Activated naive CD4-positive, alpha-beta T cell treated with anti-CD3 and anti-CD28 coated beads, Interleukin-2, amount 50 U/mL, for 24 hours (primary cell): ENCODE results near the gene SMPD3.

Experiments used
- H3K27ac Mint-ChIP-seq: one replicate; pipeline ENCODE4 v1.8.0; 2021; ENCODE audit warnings: mild to moderate bottlenecking, mixed read lengths
- H3K27me3 Mint-ChIP-seq: one replicate; pipeline ENCODE4 v1.8.0; 2021; ENCODE audit warnings: mixed read lengths
- H3K36me3 Mint-ChIP-seq: one replicate; pipeline ENCODE4 v1.8.0; 2021; ENCODE audit warnings: mixed read lengths
- H3K4me1 Mint-ChIP-seq: one replicate; pipeline ENCODE4 v1.8.0; 2021; ENCODE audit warnings: mixed read lengths
- H3K4me3 Mint-ChIP-seq: one replicate; pipeline ENCODE4 v1.8.0; 2021; ENCODE audit warnings: mild to moderate bottlenecking, mixed read lengths
- H3K9me3 Mint-ChIP-seq: one replicate; pipeline ENCODE4 v1.8.0; 2021; ENCODE audit warnings: mixed read lengths

SMPD3 gene

DNA sequence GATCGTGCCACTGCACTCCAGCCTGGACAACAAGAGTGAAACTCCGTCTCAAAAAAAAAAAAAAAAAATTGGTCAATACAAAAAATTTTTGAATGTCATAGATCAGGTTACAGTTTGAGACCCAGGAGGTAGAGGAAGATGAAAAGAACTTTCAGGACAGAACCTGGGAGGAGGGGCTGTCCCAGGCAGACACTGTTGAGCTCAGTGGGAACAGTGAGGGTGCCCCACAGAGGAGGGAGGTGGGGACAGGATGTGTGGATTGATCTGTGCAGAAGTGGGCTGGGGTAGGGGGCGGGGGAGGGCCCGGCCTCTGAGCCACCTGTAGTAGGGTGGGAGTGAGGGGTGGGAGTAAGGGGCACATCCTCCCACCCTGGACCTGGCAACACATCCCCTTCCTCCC, 79.1 kb downstream of the SMPD3 start:
- H3K4me3 Mint-ChIP-seq, result peak overlapping the region; percentile 54
- H3K27me3 Mint-ChIP-seq, result no peaks in the 10 kb centered on the region
- H3K27ac Mint-ChIP-seq, result no peak overlapping the region
- H3K9me3 Mint-ChIP-seq, result no peaks in the 10 kb centered on the region
- peaks cover 40% of the 10 kb centered on the region for H3K4me1 Mint-ChIP-seq
- no peaks in the 10 kb centered on the region for H3K36me3 Mint-ChIP-seq

DNA sequence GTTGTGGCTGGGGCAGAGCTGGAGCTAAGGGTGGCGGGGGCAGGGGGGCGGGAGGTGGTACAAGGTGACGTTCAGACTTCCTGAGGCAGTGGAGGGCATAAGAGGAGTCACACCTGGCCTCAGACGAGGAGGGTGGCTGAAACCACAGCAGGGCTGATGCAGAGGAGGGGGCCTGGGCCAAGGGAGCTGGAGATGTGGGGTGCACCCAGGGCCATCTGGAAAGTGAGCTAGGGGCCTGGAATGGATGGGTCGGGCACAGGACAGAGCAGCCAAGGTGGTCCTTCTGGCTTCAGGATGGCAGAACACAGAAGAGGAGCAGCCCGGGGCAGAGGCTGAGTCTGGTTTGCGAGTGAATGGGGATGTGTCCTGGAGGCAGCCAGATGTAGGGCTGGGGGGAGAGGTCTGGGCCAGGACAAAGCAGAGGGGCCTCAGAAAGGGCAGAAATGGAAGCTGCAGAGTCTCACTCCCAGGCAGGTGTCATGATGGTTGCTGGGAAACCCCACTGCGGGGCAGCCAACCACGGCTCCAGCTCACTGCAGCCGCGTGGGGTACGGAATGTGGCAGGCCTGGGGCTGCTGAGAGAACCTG, 79.9 kb downstream of the SMPD3 start:
- no peaks in the 10 kb centered on the region for H3K9me3 Mint-ChIP-seq
- no peaks in the 10 kb centered on the region for H3K27me3 Mint-ChIP-seq
- H3K36me3 Mint-ChIP-seq, result no peaks in the 10 kb centered on the region
- H3K4me1 Mint-ChIP-seq, result peaks cover 40% of the 10 kb centered on the region
- H3K27ac Mint-ChIP-seq, result peak overlapping the region; percentile 74
- H3K4me3 Mint-ChIP-seq, result no peak overlapping the region

DNA sequence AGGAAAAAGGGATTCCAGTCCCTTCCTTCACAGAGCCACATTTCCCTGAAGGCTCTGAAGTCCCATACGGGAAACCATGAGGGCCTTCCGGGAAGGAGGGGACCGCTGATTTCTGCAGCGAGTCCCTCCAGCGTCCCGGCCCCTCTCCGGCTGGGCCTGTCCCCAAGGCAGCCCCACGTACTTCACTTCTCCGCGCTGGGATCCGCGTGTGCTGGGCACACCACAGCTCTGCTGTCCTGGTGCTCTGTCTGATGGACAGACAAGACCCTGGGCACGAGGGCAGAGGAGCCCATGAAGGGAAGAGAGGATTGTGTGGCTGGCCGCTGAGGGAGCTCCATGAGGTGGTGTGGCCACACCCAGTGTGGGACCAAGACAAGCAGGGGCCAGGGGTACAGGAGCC, 80.4 kb downstream of the SMPD3 start:
- Mint-ChIP-seq H3K36me3 (no peaks in the 10 kb centered on the region), H3K9me3 (no peaks in the 10 kb centered on the region), H3K27ac (no peak overlapping the region), H3K27me3 (no peaks in the 10 kb centered on the region), H3K4me1 (peaks cover 40% of the 10 kb centered on the region), H3K4me3 (no peak overlapping the region)

DNA sequence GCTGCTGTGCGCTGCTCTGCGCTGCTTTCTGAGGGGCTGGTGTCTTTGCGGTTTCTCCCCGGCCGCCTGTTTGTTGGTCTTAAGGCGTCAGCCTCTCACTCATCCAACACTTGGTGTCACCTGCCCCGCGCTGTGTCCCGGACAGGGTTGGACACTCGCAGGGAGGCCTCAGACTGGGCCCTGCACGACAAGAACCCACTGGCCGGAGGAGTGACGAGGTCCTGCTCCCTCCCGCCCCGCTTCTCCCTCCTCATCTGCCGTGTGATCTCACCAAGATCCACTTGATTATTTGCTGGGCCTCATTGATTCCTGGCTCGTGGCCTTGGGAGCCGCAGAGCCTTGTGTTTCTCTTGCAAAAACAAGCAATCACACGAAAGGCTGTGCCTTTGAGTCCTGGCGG, 80.9 kb downstream of the SMPD3 start:
- Mint-ChIP-seq H3K9me3 (no peaks in the 10 kb centered on the region), H3K27ac (no peak overlapping the region), H3K4me1 (peaks cover 40% of the 10 kb centered on the region), H3K4me3 (no peak overlapping the region), H3K36me3 (no peaks in the 10 kb centered on the region), H3K27me3 (no peaks in the 10 kb centered on the region)

DNA sequence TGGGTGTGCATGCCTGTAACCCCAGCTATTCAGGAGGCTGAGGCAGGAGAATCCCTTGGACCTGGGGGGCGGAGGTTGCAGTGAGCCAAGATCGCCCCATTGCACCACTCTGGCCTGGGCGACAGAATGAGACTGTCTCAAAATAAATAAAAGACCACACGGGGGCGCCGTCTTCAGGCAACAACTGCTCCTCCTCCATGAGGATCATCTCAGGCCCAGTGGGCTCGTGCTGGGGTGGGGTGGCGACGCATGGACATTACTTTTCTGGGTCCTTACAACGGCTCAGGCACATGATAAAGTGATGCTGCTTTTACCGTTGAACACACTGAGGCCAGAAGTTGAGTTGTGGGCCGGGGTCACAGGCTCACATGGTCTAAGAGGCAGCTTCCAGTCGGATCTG, 81.3 kb downstream of the SMPD3 start:
- Mint-ChIP-seq H3K9me3 (no peaks in the 10 kb centered on the region), H3K36me3 (no peaks in the 10 kb centered on the region), H3K4me3 (no peak overlapping the region), H3K27ac (no peak overlapping the region), H3K27me3 (no peaks in the 10 kb centered on the region), H3K4me1 (peaks cover 40% of the 10 kb centered on the region)

DNA sequence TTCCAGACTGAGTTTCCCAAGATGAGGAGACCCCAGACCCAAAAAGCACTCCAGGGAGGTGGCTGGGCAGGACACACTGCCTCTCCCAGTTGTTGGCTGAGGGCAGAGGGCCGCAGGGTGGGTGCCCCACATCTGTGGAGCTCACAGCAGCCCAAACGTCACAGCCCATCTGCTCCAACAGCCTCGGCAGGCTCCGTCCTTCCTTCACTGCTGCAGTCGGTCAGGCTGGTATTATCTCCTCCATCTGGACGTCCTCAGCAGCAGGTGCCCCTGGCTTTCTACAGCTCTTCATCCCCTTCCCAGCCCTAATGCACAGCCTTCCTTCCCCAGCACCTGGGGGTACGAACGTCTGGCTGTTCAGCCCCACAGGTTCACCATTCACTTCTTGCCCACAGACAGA, 82.2 kb downstream of the SMPD3 start:
- Mint-ChIP-seq H3K27me3 (no peaks in the 10 kb centered on the region), H3K4me3 (no peak overlapping the region), H3K4me1 (peaks cover 40% of the 10 kb centered on the region), H3K36me3 (no peaks in the 10 kb centered on the region), H3K27ac (no peak overlapping the region), H3K9me3 (no peaks in the 10 kb centered on the region)

DNA sequence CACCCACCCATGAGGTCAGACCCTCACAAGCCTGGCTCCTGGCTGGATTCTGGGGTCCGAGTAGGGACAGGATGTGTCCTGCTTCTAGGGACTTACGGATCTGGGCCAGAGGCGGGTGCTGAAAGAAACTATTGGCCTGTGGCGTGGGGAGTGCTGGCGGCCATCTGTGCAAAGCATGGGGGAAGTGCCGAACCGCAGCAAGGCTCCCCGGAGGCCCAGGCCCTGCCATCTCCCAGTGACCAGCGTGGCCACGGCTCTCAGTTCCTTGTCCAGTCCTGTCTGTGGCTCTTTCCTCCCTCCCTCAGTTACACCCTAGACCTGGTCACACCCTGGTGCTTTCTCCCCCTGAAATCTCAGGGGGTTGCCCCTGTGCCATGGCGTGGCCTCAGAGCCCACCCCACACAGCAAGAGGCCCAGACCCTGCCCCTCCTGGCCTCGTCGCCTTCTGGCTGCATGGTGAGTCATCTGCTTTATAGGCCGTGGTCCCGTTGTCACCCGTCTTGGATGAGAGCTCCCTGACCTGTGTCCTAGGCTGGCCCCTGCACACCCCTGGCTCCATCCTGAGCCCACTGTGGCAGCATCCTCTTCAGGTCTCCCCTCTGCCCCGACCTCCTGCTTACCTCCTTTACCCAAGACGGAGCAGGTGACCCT, 83.0 kb downstream of the SMPD3 start:
- H3K27me3 Mint-ChIP-seq, result no peaks in the 10 kb centered on the region
- no peaks in the 10 kb centered on the region for H3K9me3 Mint-ChIP-seq
- no peaks in the 10 kb centered on the region for H3K36me3 Mint-ChIP-seq
- H3K27ac Mint-ChIP-seq, result no peak overlapping the region
- H3K4me3 Mint-ChIP-seq, result no peak overlapping the region
- peaks cover 34% of the 10 kb centered on the region for H3K4me1 Mint-ChIP-seq

DNA sequence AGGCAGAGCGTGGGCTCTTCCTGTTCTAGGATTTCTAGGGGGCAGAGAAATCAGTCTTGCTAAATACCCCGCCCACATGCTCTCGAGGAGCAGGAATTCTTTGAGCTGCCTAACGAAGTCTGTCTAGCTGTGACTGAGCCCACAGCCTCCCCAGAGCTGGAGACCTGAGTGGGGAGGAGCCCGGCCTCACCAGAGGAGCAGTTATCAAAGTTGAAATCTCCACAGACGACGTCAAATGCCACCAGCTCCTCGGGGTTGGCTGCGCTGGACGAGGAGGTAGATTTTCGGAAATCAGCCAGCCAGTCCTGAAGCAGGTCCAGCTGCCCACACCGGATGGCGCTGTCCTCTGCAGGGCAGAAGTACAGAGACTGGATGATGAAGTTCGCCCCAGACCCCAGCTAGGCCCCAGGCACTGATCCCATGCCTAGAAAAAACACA, 83.7 kb downstream of the SMPD3 start:
- no peaks in the 10 kb centered on the region for H3K36me3 Mint-ChIP-seq
- peaks cover 27% of the 10 kb centered on the region for H3K4me1 Mint-ChIP-seq
- H3K27me3 Mint-ChIP-seq, result no peaks in the 10 kb centered on the region

DNA sequence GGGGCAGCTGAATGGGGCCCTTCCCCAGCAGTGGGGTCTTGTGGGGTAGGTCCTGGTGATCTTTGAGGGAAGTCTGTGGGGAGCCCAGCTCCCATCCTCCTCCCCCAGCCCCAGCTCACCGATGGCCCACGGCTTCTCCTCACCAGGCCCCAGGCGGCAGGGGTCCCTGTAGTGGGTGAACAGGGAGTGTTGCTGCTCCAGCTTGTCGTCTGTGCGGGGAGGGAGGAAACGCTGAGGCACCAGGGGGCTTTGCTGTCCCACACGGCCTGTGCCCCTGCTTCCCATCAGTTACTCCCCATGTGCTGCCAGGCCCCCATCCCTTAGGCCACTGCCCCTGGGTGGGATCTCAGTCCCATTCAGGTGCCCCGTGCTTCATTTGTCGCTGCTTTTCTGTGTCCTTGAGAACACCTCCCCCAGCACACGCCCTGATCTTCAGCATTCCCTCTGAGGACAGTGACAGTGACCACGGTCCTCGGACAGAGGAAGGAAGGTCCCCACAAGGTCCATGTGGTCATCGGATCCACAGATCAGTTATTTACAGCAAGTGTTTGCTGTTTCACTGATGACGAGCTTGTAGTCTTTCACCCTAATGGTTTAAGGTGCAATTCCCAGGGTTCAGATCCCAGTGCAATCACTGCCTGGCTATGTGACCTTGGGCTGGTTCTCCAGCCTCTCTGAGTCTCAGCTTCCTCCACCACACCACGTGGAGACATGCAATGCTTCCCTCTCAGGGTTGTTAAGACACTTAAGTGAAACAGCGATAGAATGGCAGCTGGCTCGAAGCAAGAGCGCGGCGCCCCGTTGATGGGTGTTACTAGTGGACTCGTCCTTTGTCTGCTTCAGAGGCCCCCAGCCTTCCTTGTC, 84.4 kb downstream of the SMPD3 start:
- Mint-ChIP-seq H3K27me3 (no peaks in the 10 kb centered on the region), H3K9me3 (no peaks in the 10 kb centered on the region), H3K4me3 (no peak overlapping the region), H3K4me1 (peaks cover 20% of the 10 kb centered on the region), H3K27ac (no peak overlapping the region), H3K36me3 (no peaks in the 10 kb centered on the region)

More for the DNA sequence above, 83.7 kb downstream of the SMPD3 start:
- Mint-ChIP-seq H3K27ac (no peak overlapping the region), H3K4me3 (no peak overlapping the region), H3K9me3 (no peaks in the 10 kb centered on the region)

DNA sequence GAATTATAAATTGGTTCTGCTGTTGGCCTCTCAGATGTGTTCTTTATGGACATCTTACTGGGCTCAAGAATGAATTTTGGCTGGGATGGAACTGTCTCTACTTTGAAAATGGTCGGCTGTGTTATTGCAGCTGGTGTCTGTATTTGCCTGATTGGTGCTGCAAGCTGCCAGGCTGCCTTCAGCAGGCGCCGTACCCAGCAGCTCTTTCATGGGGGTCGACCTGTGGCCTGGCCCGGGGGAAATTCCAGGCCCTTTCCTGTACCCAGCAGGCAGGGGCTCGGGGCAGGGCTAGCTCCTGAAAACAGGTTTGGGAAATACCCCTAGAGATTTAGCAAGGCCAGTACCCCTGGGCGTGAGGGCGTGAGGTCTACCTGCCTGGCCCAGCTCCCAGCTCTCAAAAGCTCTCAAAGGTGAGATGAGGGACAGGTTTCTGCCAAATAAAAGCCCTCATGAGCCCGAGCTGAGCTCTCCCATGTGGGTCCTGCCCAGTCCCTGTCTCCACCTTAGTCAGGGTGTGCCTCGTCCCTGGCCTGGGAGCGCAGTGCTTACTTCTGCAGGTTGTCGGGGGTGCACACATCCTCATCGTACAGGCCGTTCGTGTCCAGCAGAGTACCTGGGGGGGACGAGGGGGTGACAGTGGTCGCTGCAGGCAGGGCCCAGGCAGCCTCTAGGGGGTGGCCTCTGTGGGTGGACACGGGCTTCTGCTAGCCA, 85.2 kb downstream of the SMPD3 start:
- Mint-ChIP-seq H3K27me3 (no peaks in the 10 kb centered on the region), H3K27ac (no peak overlapping the region), H3K4me1 (peaks cover 15% of the 10 kb centered on the region), H3K9me3 (no peaks in the 10 kb centered on the region), H3K4me3 (no peak overlapping the region), H3K36me3 (peaks cover 2% of the 10 kb centered on the region)

DNA sequence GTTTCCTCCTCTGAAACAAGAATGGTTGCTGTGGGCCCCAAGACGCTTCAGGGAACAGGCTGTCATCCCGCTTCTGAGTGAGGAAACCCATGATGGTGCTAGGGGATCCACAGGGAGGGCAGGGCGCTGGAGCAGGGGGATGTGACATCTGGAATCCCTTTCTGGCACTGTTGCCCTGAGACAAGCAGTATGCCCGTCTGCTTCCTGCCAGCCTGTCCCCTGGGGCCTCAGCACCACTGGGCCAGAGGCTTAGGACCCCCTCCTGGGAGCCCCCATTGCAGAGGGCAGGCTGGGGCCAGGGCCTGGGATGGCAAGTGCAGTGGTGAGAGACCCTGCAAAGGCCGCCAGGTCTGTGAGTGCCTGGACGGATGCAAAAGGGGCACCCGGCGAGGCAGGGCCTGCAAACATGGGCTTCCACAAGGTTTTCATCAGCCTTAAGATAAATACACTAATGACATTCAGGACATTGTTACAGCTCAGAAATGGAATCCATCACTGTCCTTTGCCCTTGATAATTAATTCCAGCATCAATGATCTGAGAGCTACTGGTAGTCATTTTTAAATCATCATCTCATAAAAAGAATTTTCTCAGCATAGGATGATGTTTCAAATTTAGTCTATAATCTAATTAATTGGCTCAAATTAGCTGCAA, 85.9 kb downstream of the SMPD3 start:
- Mint-ChIP-seq H3K27me3 (no peaks in the 10 kb centered on the region), H3K4me1 (peaks cover 15% of the 10 kb centered on the region), H3K36me3 (peaks cover 3% of the 10 kb centered on the region), H3K9me3 (no peaks in the 10 kb centered on the region), H3K27ac (no peak overlapping the region), H3K4me3 (no peak overlapping the region)

DNA sequence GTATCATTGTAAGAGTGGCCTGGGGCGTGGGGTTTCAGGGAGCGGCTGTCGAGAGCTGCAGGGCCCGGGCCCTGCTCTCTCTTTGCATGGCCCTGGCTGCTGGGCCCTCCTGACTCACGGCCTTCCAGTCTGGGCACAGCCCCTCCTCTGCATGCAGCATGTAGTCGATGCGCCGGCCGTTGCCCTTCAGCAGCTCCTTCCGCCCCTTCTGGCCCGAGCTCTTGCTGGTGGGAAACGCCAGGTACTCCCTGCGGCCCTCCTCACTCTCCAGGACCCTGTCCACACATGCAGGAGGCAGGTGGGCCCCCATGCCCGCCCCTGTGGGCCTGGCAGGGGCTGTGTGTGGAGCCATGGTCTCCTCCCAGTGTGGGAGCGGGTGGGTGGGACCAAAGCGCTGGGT, 86.8 kb downstream of the SMPD3 start:
- Mint-ChIP-seq H3K4me3 (no peak overlapping the region), H3K27me3 (no peaks in the 10 kb centered on the region), H3K27ac (no peak overlapping the region), H3K36me3 (peaks cover 3% of the 10 kb centered on the region), H3K9me3 (no peaks in the 10 kb centered on the region), H3K4me1 (peaks cover 22% of the 10 kb centered on the region)

DNA sequence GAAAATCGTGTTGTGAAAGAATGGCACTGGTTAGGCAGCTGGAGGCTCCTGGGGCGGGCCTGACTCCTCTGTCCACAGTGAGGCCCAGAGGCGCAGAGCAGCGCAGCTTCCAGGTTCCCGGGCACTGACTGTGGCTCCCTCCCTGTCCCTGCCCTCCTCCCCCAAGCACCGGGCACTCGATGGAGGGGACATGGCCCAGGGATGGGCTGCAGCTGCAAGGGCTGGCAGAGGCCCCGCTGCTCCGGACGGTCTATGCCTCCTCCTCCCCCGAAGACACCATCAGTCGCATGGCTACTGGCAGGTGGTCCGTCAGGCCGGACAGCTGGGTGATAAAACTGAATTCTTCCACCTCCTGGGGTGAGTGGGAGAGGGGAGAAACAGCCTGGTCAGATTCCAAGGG, 87.4 kb downstream of the SMPD3 start:
- Mint-ChIP-seq H3K9me3 (no peaks in the 10 kb centered on the region), H3K4me1 (peaks cover 27% of the 10 kb centered on the region), H3K4me3 (no peak overlapping the region), H3K27ac (no peak overlapping the region), H3K36me3 (peaks cover 3% of the 10 kb centered on the region), H3K27me3 (no peaks in the 10 kb centered on the region)

DNA sequence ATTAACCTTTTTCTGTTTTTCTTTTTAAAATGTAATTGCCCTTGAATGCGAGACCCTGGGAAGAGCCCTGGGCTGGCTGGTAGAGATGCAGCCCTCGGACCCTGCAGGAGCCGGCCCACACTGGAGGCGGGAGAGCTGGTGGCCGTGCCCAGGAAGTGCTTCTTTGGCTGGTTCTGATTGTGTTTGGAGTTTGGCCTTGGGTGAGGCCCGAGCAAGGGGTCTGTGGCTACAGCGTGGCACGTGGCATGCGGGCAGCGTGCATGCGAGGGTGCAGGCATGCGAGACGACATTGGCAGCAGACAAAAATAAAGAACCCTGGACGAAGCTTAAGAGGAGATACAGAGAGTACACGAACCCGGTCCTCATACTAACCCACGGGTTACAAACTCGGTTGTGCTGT, 87.8 kb downstream of the SMPD3 start:
- no peak overlapping the region for H3K4me3 Mint-ChIP-seq
- no peaks in the 10 kb centered on the region for H3K9me3 Mint-ChIP-seq
- H3K27ac Mint-ChIP-seq, result no peak overlapping the region
- no peaks in the 10 kb centered on the region for H3K27me3 Mint-ChIP-seq
- H3K4me1 Mint-ChIP-seq, result peaks cover 31% of the 10 kb centered on the region
- peaks cover 3% of the 10 kb centered on the region for H3K36me3 Mint-ChIP-seq

DNA sequence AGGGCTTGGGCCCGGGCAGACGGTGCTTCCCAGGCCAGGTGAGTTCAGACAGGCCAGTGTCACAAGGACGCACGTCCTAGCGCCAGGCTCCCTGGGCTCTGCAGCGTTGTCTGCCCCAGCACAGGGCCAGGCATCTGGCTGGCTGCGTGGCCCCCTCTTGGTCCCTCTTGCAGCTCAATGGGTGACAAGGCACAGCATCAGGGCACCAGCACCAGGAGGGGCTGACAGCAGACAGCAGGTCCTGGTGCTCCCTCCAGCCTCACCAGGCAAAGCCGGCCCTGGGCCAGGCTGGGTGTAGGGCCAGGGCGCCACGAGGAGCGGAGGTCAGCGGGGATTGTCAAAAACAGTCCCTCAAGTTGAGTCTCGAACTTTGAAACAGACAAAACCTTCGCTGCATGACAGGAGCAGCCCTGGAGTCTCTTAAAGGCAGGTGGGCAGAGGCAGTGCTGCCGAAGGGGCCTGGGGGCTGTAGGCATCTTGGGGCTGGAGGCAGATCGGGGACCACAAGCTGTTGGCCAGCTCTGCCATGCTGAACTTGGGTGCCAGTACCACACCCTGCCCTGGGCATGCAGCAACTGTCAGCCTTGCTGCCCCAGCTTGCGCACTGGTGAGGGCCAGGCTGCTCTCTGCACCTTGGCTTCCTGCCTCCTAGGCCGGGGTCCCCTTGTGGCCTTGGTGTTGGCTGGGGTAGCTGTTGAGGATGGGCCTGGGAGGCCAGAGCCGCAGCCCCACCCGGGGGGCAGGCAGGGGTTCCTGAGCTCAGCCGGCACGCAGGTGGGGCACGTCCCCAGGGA, 88.7 kb downstream of the SMPD3 start:
- H3K36me3 Mint-ChIP-seq, result peaks cover 6% of the 10 kb centered on the region
- no peak overlapping the region for H3K4me3 Mint-ChIP-seq
- H3K27me3 Mint-ChIP-seq, result no peaks in the 10 kb centered on the region
- H3K27ac Mint-ChIP-seq, result no peak overlapping the region
- H3K9me3 Mint-ChIP-seq, result no peaks in the 10 kb centered on the region
- H3K4me1 Mint-ChIP-seq, result peaks cover 39% of the 10 kb centered on the region
